HCT116 (cell line): ENCODE results near the gene PTPN7. TPM values are rescaled to one million over a fixed set of nuclear protein-coding genes. Genes with fewer than 3 reads are reported as not detected.

Experiments used
- ATAC-seq: fragments of 200-7000 bp; cut with Tn5 transposase; 2 replicates; pipeline ENCODE4 v1.9.1; 2020; ENCODE audit warnings: mild to moderate bottlenecking, moderate library complexity
- BruUV-seq: library from RNA; stranded (reverse); fragments of 400-500 nt; replicated peaks from 2 replicates; lab custom pipeline; 2021; lab: Mats Ljungman, UMichigan
- CTCF ChIA-PET: fragments of 300-600 bp; sonication (Branson Sonifier 250); formaldehyde crosslinking; loops from one replicate; lab custom pipeline; 2021; ENCODE audit warnings: antibody characterized with exemption; lab: Charles Lee
- POLR2A ChIA-PET: fragments of 300-600, 350-600 bp; sonication (Branson Sonifier 250); formaldehyde crosslinking; loops from one replicate; lab custom pipeline; 2021; ENCODE audit warnings: antibody characterized with exemption; lab: Charles Lee
- RAD21 ChIA-PET, 2 experiments: fragments of 300-600 bp; sonication (Branson Sonifier 250); formaldehyde crosslinking; loops; one replicate each; lab custom pipeline; 2023; ENCODE audit warnings: low total read pairs in 2 of 2; ENCODE audit not compliant: uncharacterized antibody in 2 of 2, unreplicated experiment in 2 of 2, low non-redundant PET in 1 of 2; lab: Charles Lee
- DNase-seq: peaks from one replicate; pipeline ENCODE4 v3.0.0-alpha.2; 2010; ENCODE audit warnings: low read depth, low spot score
- H2AFZ ChIP-seq: fragments of 200-600 bp; shearing (Covaris generic), sonication (generic); 2 replicates; pipeline ENCODE4 v1.6.1; 2017; ENCODE audit warnings: low read depth, mixed run types, mixed read lengths, antibody characterized with exemption, low read length; ENCODE audit not compliant: poor library complexity, severe bottlenecking
- H3K27ac ChIP-seq: 2 replicates; pipeline ENCODE4 v1.5.1; 2012; ENCODE audit warnings: low read depth, low read length
- H3K27me3 ChIP-seq: fragments of 200-600 bp; sonication (generic); 2 replicates; pipeline ENCODE4 v1.6.1; 2016; ENCODE audit warnings: mixed run types, low read length, mixed read lengths; ENCODE audit not compliant: insufficient read depth
- H3K36me3 ChIP-seq, 2 experiments: fragments of 200-500 bp in 1 of 2; fragments of 200-600 bp in 1 of 2; sonication (Bioruptor generic) in 1 of 2; sonication (generic) in 1 of 2; 2 replicates each; pipeline versions ENCODE4 v1.5.1 to v1.6.1; 2014 to 2016; ENCODE audit warnings: low read length in 2 of 2, inconsistent platforms in 1 of 2, mixed read lengths in 1 of 2, mixed run types in 1 of 2; ENCODE audit not compliant: insufficient read depth in 2 of 2, control insufficient read depth in 1 of 2
- H3K4me1 ChIP-seq, 2 experiments: fragments of 200-600 bp in 1 of 2; sonication (generic) in 1 of 2; 2 replicates each; pipeline versions ENCODE4 v1.5.1 to v1.6.1; 2012 to 2017; ENCODE audit warnings: low read length in 2 of 2, inconsistent platforms in 1 of 2, mild to moderate bottlenecking in 1 of 2, mixed read lengths in 1 of 2, mixed run types in 1 of 2, moderate library complexity in 1 of 2; ENCODE audit not compliant: insufficient read depth in 2 of 2, control insufficient read depth in 1 of 2
- H3K4me2 ChIP-seq: fragments of 200-600 bp; sonication (generic); 2 replicates; pipeline ENCODE4 v1.6.1; 2017; ENCODE audit warnings: mixed run types, low read length, mixed read lengths
- H3K4me3 ChIP-seq, 2 experiments: fragments of 200-600 bp in 1 of 2; sonication (generic) in 1 of 2; replicated peaks in 1 of 2; 2 replicates each; pipeline ENCODE4 v1.5.1; 2011 to 2016; ENCODE audit warnings: low read length in 2 of 2, control low read depth in 1 of 2, low read depth in 1 of 2, mild to moderate bottlenecking in 1 of 2, mixed read lengths in 1 of 2, mixed run types in 1 of 2
- H3K79me2 ChIP-seq: fragments of 200-600 bp; sonication (generic); 2 replicates; pipeline ENCODE4 v1.6.1; 2017; ENCODE audit warnings: mild to moderate bottlenecking, mixed run types, low read length, moderate library complexity, mixed read lengths; ENCODE audit not compliant: insufficient read depth
- H3K9ac ChIP-seq: fragments of 200-600 bp; sonication (generic); 2 replicates; pipeline ENCODE4 v1.6.1; 2016; ENCODE audit warnings: low read length, mixed read lengths
- H3K9me2 ChIP-seq: fragments of 200-600 bp; sonication (generic), shearing (Covaris generic); 2 replicates; pipeline ENCODE4 v1.6.1; 2017; ENCODE audit warnings: mixed run types, mild to moderate bottlenecking, moderate library complexity; ENCODE audit not compliant: insufficient read depth
- H3K9me3 ChIP-seq, 2 experiments: fragments of 200-500 bp in 1 of 2; fragments of 200-600 bp in 1 of 2; sonication (Bioruptor generic) in 1 of 2; sonication (generic) in 1 of 2; 2 replicates each; pipeline ENCODE4 v1.6.1; 2014 to 2017; ENCODE audit warnings: low read length in 2 of 2, mixed read lengths in 2 of 2, inconsistent platforms in 1 of 2, low read depth in 1 of 2, mild to moderate bottlenecking in 1 of 2, mixed run types in 1 of 2, moderate library complexity in 1 of 2; ENCODE audit not compliant: control insufficient read depth in 1 of 2, insufficient read depth in 1 of 2
- H4K20me1 ChIP-seq: fragments of 200-600 bp; sonication (generic), shearing (Covaris generic); 2 replicates; pipeline ENCODE4 v1.6.1; 2017; ENCODE audit warnings: mixed run types, mild to moderate bottlenecking, moderate library complexity; ENCODE audit not compliant: insufficient read depth
- CBX3 ChIP-seq: IDR thresholded peaks from 2 replicates; pipeline ENCODE4 v1.6.1; 2012; ENCODE audit warnings: low read depth
- EGR1 ChIP-seq: IDR thresholded peaks from 2 replicates; pipeline ENCODE4 v1.6.1; 2012; ENCODE audit warnings: low read depth
- FOSL1 ChIP-seq: IDR thresholded peaks from 2 replicates; pipeline ENCODE4 v1.6.1; 2012; ENCODE audit warnings: low read depth
- MAX ChIP-seq: IDR thresholded peaks from 2 replicates; pipeline ENCODE4 v1.6.1; 2012
- POLR2A ChIP-seq: IDR thresholded peaks from 2 replicates; pipeline ENCODE4 v1.7.0; 2011; ENCODE audit warnings: borderline replicate concordance; ENCODE audit not compliant: insufficient read depth, insufficient read length; ENCODE audit errors: extremely low read depth
- RAD21 ChIP-seq: IDR thresholded peaks from 2 replicates; pipeline ENCODE4 v1.6.1; 2012; ENCODE audit warnings: low read depth, mild to moderate bottlenecking
- REST ChIP-seq: IDR thresholded peaks from 2 replicates; pipeline ENCODE4 v1.6.1; 2012; ENCODE audit warnings: low read depth
- SIN3A ChIP-seq: IDR thresholded peaks from 2 replicates; pipeline ENCODE4 v1.6.1; 2012; ENCODE audit warnings: low read depth
- SRF ChIP-seq: IDR thresholded peaks from 2 replicates; pipeline ENCODE4 v1.6.1; 2012; ENCODE audit warnings: low read depth
- YY1 ChIP-seq: IDR thresholded peaks from 2 replicates; pipeline ENCODE4 v1.6.1; 2011; ENCODE audit warnings: low read length, low read depth, moderate library complexity, mild to moderate bottlenecking; ENCODE audit not compliant: insufficient replicate concordance; ENCODE audit errors: extremely low read depth
- ZFX ChIP-seq: fragments of 450-650 bp; IDR thresholded peaks from 2 replicates; pipeline ENCODE4 v1.6.1; 2017
- ZNF274 ChIP-seq: fragments of 200-500 bp; sonication (Bioruptor generic); IDR thresholded peaks from 2 replicates; pipeline ENCODE4 v1.6.1; 2014; ENCODE audit warnings: mild to moderate bottlenecking, low read depth, low read length, inconsistent platforms
- intact Hi-C: fragments of 100-400 bp; cut with micrococcal nuclease; formaldehyde crosslinking; loops from 2 replicates; pipeline ENCODE4 v1.10.0; 2022
- total RNA-seq: library from RNA; stranded (reverse); gene quantifications from one replicate; pipeline ENCODE4 v1.2.1, GENCODE V29; 2021; ENCODE audit not compliant: unreplicated experiment
- TF ChIP-seq, protein P1 (sequence below): IDR thresholded peaks from 2 replicates; pipeline ENCODE4 v1.6.1; 2012
- TF ChIP-seq, protein P2 (sequence below): IDR thresholded peaks from 2 replicates; pipeline ENCODE4 v1.6.1; 2011; ENCODE audit warnings: mild to moderate bottlenecking, low read length, moderate library complexity; ENCODE audit not compliant: insufficient replicate concordance; ENCODE audit errors: extremely low read depth

PTPN7 gene
- total RNA-seq, 1 experiment from 2014 or later: 0.76 TPM

GRCh38 chr1:202164271-202165037 is 4.1 kb upstream of the PTPN7 start (continued):
- TF ChIP-seq REST (no peak), CBX3 (no peak), YY1 (no peak), EGR1 (no peak), FOSL1 (no peak)
- TF ChIP-seq, protein P1, sequence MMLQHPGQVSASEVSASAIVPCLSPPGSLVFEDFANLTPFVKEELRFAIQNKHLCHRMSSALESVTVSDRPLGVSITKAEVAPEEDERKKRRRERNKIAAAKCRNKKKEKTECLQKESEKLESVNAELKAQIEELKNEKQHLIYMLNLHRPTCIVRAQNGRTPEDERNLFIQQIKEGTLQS: no peak

DNA sequence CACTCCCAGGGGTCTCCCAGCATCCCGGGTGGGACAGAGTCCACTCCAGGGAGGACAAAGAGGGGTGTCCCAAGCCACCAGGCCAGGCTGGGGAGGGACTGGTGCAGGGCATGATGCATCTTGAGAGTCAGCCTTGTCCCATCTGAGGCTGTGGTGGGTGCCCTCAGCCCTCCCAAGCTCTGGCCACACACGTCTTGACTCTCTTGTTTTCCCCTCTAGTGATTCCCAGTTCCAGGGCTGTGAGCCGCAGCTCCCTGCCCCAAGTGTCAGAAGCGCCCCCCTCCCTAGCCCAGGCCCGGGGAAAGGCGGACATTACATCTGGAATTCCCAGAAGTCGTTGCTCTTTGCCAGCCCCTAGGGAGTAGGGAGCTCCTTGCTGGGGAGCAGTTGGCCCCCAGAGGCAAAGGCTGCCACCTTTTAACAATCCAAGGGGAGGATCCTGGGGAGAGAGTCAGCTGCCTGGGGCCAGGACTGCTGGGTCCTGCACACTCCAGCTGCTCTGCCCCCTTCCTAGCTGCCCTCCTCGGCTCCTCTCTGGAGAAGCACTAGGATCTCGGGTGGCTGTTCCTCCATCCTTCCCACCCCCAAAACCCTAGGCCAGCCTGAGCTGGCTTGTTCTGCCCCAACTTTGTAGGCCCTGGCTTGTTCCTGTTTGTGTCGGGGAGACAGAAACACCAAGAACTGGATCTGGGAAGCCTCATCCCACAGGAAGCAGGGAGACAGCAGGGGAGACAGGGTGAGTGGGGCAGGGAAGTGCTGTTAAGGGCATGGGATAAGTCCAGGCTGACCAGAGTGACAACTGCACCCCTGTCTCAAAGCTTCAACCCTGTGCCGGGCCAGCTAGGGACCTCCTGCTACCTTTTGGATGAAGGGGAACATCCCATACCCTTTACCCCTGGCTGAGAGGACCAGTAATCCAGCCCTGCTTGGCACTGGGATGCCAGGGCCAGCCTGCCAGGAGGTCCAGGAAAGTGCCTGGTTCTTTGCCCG is 3.2 kb upstream of the PTPN7 start:
- CTCF ChIA-PET: interaction anchor here (2.8 kb wide), 1 partner anchor 9 kb away, joined by 9 read pairs; no protein-coding TSS in a partner anchor
- TF ChIP-seq, protein P2, sequence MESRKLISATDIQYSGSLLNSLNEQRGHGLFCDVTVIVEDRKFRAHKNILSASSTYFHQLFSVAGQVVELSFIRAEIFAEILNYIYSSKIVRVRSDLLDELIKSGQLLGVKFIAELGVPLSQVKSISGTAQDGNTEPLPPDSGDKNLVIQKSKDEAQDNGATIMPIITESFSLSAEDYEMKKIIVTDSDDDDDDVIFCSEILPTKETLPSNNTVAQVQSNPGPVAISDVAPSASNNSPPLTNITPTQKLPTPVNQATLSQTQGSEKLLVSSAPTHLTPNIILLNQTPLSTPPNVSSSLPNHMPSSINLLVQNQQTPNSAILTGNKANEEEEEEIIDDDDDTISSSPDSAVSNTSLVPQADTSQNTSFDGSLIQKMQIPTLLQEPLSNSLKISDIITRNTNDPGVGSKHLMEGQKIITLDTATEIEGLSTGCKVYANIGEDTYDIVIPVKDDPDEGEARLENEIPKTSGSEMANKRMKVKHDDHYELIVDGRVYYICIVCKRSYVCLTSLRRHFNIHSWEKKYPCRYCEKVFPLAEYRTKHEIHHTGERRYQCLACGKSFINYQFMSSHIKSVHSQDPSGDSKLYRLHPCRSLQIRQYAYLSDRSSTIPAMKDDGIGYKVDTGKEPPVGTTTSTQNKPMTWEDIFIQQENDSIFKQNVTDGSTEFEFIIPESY: no peak
- TF ChIP-seq SIN3A: no peak
- TF ChIP-seq MAX: no peak
- TF ChIP-seq EGR1: no peak
- no peak for TF ChIP-seq ZFX
- no peak for TF ChIP-seq ZNF274
- TF ChIP-seq YY1: no peak
- no peak for TF ChIP-seq RAD21
- no peak for TF ChIP-seq POLR2A
- TF ChIP-seq SRF: no peak
- Histone ChIP-seq H3K27ac (no peak overlapping the region), H3K4me3 (no peak overlapping the region), H3K4me2 (no peak overlapping the region), H3K9me2 (no peaks in the 10 kb centered on the region), H3K4me1 (peaks cover 10% of the 10 kb centered on the region in 2 experiments; a peak in 3 of 4 replicates), H3K9ac (no peak overlapping the region), H3K79me2 (no peaks in the 10 kb centered on the region), H3K36me3 (no peaks in the 10 kb centered on the region), H3K27me3 (no peaks in the 10 kb centered on the region), H3K9me3 (no peaks in the 10 kb centered on the region), H4K20me1 (no peaks in the 10 kb centered on the region), H2AFZ (no peak overlapping the region)
- POLR2A ChIA-PET: no interaction called here
- no peak for ATAC-seq
- RAD21 ChIA-PET: no interaction called here
- intact Hi-C loops: no loop called here
- no peak for DNase-seq
- BruUV-seq: no TSS peak
